Measurements from ENCODE around the gene STXBP2.

DNA sequence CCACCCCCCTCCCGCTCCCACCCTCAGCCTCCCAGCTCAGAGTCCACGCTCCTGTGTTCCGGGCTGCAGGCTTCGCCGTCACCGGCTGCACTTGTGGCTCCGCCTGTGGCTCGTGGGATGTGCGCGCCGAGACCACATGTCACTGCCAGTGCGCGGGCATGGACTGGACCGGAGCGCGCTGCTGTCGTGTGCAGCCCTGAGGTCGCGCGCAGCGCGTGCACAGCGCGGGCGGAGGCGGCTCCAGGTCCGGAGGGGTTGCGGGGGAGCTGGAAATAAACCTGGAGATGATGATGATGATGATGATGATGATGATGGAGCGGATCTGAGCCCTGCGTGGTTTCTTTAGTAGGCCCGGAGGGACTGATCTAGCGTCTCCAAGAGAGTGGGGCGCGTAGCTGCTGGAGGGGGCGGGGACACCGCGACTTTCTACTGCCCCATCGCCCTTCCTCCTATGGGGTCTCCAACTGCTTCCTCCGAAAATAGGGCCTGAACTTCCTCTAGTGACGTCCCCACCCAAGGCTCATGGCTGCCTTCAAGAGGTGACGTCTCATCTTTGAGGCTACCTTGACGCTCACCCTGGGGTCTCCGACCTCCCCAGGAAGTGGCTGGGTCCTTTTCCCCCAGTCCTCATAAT is 33.4 kb downstream of the STXBP2 start:
- TF ChIP-seq, protein P1, sequence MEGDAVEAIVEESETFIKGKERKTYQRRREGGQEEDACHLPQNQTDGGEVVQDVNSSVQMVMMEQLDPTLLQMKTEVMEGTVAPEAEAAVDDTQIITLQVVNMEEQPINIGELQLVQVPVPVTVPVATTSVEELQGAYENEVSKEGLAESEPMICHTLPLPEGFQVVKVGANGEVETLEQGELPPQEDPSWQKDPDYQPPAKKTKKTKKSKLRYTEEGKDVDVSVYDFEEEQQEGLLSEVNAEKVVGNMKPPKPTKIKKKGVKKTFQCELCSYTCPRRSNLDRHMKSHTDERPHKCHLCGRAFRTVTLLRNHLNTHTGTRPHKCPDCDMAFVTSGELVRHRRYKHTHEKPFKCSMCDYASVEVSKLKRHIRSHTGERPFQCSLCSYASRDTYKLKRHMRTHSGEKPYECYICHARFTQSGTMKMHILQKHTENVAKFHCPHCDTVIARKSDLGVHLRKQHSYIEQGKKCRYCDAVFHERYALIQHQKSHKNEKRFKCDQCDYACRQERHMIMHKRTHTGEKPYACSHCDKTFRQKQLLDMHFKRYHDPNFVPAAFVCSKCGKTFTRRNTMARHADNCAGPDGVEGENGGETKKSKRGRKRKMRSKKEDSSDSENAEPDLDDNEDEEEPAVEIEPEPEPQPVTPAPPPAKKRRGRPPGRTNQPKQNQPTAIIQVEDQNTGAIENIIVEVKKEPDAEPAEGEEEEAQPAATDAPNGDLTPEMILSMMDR (IDR thresholded peaks at IDR 0.05 in 8 of 11, conservative IDR thresholded peaks at IDR 0.05 in 3 of 11), result no peak
- TF ChIP-seq POLR2A (IDR thresholded peaks at IDR 0.05), result no peak
